Glomerular visceral epithelial cell (primary cell): ENCODE measurements around the gene PHLDB2.

Source experiments
- DNase-seq: peaks from one replicate; pipeline ENCODE4 v3.0.0-alpha.2; 2016; ENCODE audit errors: extremely low spot score

Gene PHLDB2

DNA sequence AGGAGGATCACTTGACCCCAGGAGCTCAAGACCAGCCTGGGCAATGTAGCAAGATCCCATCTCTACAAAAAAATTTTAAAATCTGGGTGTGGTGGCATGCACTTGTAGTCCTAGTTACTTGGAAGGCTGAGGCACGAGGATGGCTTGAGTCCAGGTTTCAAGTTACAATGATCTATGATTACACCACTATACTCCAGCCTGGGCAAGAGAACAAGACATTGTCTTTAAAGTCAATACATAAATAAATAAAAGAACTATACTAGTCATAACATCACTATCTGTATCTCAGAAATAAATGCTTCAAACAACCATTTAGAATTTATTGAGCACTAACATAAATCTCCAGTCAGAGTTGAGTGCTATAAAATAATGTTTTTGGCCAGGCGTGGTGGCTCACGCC lies 8.5 kb upstream of the PHLDB2 start:
- no peak for DNase-seq

- DNase-seq, result no peak
Observed at GRCh38 chr3:111851511-111851954, 7.5 kb upstream of the PHLDB2 start.

DNA sequence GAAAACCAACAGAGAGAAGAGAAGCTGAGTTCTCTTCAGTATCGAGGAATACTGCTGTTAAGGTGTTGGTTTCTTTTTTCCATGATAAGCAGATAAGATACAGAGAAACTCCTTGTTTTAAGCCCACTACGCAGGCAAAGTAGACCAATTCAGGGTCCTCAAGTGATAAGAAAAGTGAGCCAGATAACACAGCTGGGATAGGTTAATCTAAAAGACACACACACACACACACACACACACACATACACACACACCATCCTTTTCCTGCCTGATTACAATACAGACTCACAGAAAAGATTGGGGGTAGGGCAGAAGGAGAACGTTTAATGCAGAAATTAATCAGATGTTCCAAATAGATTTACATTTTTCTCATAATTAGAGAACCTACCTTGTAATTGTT lies 6.5 kb upstream of the PHLDB2 start:
- no peak for DNase-seq

GRCh38 chr3:111853068-111853467 lies 6.0 kb upstream of the PHLDB2 start:
- no peak for DNase-seq

GRCh38 chr3:111854990-111855389 lies 4.1 kb upstream of the PHLDB2 start:
- DNase-seq, result no peak

- no peak for DNase-seq
Observed at GRCh38 chr3:111856501-111856900, 2.6 kb upstream of the PHLDB2 start.

DNA sequence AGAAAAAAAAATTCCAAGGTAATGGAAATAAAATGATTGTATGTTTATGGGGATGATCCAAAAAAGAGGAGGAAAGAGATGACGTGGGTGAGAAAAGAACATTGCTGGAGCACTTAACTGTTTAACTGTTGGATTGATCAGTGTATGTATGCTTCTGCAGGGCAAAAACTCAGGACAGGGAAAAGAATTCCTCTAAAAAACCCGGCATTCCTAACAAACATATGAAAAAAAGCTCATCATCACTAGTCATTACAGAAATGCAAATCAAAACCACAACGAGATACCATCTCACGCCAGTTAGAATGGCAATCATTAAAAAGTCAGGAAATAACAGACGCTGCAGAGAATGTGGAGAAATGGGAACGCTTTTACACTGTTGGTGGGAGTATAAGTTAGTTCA lies 1.6 kb upstream of the PHLDB2 start:
- DNase-seq, result no peak

- no peak for DNase-seq
Observed at GRCh38 chr3:111858642-111859041, 423 bp upstream of the PHLDB2 start.

- peak; percentile 90 for DNase-seq
Observed at GRCh38 chr3:111859974-111860859, 1.2 kb downstream of the PHLDB2 start.

DNA sequence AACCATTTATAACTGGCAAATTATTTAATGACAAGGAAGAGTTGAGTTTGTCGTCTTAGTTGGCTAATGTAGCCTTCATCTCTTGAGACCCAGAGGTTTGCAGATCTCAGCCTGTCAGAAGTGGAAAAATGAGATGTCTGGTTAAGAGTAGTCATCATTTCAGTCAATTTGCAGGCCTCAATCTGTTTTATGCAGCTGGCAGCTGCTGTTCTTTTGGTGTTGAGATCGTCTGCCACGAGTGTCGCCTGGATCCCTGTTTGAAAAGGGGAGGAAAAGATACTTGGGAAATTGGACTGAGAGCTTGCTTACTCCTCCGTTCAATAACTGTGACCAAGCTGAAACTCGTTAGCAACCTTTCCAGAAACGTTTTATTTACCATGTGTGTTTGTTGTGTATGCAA lies 2.3 kb downstream of the PHLDB2 start:
- no peak for DNase-seq

GRCh38 chr3:111862415-111862814 lies 3.4 kb downstream of the PHLDB2 start:
- no peak for DNase-seq

DNA sequence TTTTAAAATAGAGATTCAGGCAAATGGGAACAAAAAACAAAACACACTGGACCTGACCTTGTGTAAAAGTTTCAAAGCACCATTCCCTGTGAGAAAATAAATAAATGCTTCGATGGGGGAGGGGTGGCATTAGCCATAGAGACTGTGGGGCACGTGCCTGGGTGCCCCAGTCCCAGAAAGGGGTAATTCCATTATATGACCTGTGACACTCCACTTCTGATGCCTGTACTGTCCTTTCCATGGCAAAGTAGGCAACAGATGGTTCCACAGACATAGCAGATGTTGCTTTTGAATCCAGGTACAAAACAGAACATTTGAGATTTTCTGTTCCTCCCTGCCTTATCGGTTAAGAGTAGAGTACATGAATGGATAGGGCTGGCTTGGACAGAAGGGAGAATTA lies 3.9 kb downstream of the PHLDB2 start:
- DNase-seq, result no peak

DNA sequence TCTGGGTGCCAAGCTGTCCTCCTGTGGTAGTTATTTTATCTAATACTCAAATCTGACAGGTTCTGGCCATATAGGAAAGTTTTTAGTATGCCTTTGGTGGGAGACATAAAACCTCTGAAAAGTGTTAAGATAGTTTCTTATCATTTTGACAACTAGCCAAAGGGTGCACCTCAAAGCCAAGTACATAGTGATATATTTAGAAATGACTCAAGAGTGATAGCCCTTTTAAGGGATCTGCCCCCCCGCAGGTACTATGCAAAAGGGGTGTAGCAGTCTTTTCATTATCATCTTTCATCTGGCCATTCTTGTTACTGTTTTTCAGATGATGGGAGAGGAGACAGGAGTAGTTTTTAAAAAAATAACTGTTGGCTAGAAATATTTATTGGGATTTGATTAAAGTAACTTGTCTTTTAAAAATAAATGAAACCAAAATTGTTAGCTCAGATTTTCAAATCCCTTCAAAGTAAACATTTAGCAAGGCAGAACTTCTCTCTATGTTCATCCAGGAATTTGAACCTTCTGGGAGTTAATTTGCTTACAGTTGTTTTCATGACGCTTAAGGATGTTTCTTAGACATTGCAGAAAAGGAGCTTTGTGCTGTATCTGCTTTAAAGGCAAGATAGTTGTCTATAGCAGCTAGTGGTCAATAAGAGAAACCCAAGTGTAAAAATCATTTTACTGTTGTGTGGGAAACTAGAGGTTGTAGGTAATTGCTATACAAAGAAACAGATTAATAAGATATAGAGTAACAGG lies 5.1 kb downstream of the PHLDB2 start:
- DNase-seq, result no peak

GRCh38 chr3:111864821-111865656 lies 6.0 kb downstream of the PHLDB2 start:
- peak; percentile 92 for DNase-seq

GRCh38 chr3:111867889-111868426 lies 8.9 kb downstream of the PHLDB2 start:
- DNase-seq, result no peak

- DNase-seq, result no peak
Observed at GRCh38 chr3:111870620-111871019, 11.6 kb downstream of the PHLDB2 start.

GRCh38 chr3:111871809-111872623 lies 13.0 kb downstream of the PHLDB2 start:
- no peak for DNase-seq

DNA sequence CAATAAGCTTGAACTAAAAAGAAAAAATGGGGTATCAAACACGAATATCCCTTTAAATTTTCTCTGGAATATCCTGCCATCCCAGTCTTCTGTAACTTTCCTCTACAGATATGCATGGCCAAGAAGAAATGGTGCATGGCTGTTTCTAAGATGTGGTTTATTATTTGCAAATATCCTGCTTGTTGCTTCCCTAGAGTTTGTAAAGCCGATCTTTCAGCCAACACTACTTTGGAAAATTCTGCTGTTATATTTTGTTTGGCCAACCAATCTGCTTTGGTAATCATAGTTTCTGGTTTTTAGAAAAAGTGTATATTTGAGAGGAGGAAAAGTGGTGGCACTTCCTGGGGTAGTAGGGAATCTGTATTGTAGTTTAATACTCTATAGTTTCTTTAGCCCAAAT lies 13.9 kb downstream of the PHLDB2 start:
- DNase-seq, result no peak

GRCh38 chr3:111874177-111874820 lies 15.2 kb downstream of the PHLDB2 start:
- peak; percentile 66 for DNase-seq

DNA sequence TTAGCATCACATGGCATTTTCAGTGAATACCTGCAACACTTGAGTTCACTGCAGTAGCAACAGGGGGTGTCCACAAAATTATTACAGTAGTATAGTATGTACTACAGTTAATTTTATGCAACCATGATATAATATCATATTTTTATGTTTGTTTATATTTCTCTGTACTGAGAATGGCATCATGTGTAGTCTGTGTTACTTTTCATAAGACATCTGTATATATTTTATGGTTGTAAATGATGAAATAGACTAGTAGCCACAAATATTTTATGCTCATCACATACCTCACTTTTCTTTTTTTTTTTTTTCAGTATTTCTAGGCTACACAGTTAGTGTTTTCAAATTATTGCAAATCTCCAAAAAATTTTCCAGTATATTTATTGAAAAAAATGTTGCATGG lies 22.4 kb downstream of the PHLDB2 start:
- DNase-seq, result no peak
